T-helper 1 cell treated with Interleukin-12 subunit alpha and Interleukin-12 subunit beta and Interleukin-4 antibody, amounts not matched to agents 30 μg/mL and 1 μg/mL, for 36 hours (primary cell): Measurements from ENCODE around the gene DIP2C.

Source experiments
- H3K27ac Mint-ChIP-seq: one replicate; pipeline ENCODE4 v1.8.0; 2021; ENCODE audit warnings: mild to moderate bottlenecking, mixed read lengths
- H3K27me3 Mint-ChIP-seq: one replicate; pipeline ENCODE4 v1.8.0; 2021; ENCODE audit warnings: low read depth, mixed read lengths
- H3K36me3 Mint-ChIP-seq: one replicate; pipeline ENCODE4 v1.8.0; 2021; ENCODE audit warnings: low read depth, mixed read lengths
- H3K4me1 Mint-ChIP-seq: one replicate; pipeline ENCODE4 v1.8.0; 2021; ENCODE audit warnings: low read depth, mixed read lengths
- H3K4me3 Mint-ChIP-seq: one replicate; pipeline ENCODE4 v1.8.0; 2021; ENCODE audit warnings: mild to moderate bottlenecking, moderate library complexity, mixed read lengths
- H3K9me3 Mint-ChIP-seq: one replicate; pipeline ENCODE4 v1.8.0; 2021; ENCODE audit warnings: mixed read lengths

The DIP2C gene

DNA sequence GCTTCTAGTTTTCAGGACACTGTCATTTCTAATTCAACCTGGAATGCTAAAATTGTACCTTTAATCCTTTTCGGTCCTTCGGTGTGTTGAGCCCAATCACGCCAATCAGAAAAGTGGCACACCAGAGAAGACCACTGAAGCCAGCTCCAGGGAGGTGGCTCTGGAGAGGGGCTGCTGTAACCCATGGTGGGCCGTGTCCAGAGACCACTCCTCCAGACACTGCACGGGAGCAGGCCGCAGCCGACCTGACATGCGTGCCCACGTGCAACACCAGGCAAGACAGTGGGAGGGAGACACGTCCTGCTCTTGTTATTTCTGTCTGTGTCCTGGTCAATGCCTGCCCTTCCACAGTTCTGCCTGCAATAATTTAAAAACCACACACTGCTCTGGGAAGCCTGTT lies 308.1 kb downstream of the DIP2C start:
- Mint-ChIP-seq H3K27ac (no peak overlapping the region), H3K4me3 (no peak overlapping the region), H3K9me3 (peaks cover 3% of the 10 kb centered on the region), H3K4me1 (peaks cover 7% of the 10 kb centered on the region), H3K36me3 (peaks cover 4% of the 10 kb centered on the region), H3K27me3 (peaks cover 11% of the 10 kb centered on the region)

DNA sequence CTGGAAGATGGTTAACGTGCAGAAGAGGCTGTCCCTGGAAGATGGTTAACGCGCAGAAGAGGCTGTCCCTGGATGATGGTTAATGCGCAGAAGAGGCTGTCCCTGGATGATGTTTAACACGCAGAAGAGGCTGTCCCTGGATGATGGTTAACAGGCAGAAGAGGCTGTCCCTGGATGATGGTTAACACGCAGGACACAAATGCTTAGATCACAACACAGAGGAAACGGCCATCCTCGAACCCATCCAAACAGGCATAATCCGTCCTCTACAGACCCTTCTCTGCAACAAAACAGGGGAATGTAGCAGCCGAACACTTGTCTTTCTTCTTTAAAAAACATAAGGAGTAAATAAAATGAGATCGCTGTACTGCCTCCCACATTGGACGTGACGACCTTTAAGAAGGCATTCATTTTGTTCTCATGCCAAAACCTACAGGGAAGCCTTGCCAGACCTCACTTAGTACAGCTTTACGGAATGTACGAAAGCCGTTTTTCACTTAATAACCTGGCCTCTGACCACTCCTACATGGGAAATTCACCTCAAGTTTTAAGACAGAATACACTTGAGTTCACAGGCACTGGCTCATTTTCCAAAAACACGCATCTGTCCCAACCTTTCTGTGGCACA lies 309.0 kb downstream of the DIP2C start:
- peaks cover 11% of the 10 kb centered on the region for H3K27me3 Mint-ChIP-seq
- peaks cover 7% of the 10 kb centered on the region for H3K4me1 Mint-ChIP-seq
- peaks cover 3% of the 10 kb centered on the region for H3K9me3 Mint-ChIP-seq
- peaks cover 4% of the 10 kb centered on the region for H3K36me3 Mint-ChIP-seq
- H3K4me3 Mint-ChIP-seq = no peak overlapping the region
- no peak overlapping the region for H3K27ac Mint-ChIP-seq

DNA sequence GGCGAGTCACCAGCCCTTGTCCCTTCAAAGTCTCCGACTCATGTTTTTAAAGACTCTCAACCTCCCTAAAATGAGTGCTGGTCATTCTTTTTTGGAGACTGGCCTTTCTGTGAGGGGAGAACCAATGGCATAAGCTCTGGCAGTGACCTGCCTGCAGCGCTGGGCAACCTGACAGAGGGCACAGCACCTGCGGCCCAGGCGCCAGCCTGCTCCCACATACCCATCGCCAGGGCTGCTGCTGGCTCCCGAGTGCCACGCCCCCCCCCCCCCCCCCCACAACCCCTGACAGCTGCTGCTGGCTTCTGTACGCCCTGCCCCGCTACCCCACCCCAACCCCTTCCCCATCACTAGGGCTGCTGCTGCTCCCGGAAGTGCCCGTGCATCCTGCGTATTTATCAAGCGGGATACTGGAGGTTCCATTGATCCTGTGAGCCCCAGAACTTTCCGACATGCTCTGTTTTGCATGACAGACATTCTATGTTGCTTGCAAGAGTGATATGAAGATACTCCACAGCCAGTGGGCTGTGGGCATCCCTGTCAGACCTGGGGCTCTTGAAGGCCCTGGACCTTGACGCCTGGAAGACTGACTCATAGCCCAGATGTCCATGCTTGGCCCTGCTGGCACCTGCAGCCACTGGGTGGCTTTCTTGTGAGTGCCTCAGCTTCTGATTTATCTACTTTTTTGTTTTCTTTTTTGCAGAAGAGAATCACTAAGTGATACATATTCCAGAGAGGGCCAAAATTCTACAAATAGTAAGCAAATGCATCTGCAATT lies 310.4 kb downstream of the DIP2C start:
- H3K9me3 Mint-ChIP-seq = peaks cover 3% of the 10 kb centered on the region
- H3K27me3 Mint-ChIP-seq = peaks cover 11% of the 10 kb centered on the region
- peaks cover 4% of the 10 kb centered on the region for H3K36me3 Mint-ChIP-seq
- H3K4me1 Mint-ChIP-seq = peaks cover 7% of the 10 kb centered on the region
- H3K27ac Mint-ChIP-seq = no peak overlapping the region
- H3K4me3 Mint-ChIP-seq = no peak overlapping the region

DNA sequence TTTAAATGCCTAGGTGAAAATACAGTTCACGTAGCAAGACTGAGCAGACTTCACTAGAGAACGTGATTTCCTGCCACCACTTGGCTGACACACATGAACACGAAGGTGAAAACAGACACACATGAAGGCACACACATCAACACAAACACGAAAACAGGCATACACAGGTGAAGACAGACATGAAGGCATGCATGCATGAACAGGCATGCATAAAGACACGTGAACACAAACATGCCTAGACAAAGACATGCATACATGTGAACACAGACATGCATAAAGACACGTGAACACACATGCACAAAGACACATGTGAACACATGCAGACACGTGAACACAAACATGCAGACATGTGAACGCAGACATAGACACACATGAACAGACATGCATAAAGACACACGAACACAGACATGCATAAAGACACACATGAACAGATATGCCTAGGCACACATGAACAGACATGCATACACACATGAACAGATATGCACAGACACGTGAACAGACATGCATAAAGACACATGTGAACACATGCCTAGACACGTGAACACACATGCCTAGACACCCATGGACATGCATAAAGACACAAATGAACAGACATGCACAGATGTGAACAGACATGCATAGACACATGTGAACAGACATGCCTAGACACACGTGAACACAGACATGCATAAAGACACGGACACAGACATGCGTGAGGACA lies 311.1 kb downstream of the DIP2C start:
- Mint-ChIP-seq H3K27me3 (peaks cover 11% of the 10 kb centered on the region), H3K4me3 (no peak overlapping the region), H3K4me1 (peaks cover 7% of the 10 kb centered on the region), H3K9me3 (peaks cover 3% of the 10 kb centered on the region), H3K36me3 (peaks cover 4% of the 10 kb centered on the region), H3K27ac (no peak overlapping the region)

DNA sequence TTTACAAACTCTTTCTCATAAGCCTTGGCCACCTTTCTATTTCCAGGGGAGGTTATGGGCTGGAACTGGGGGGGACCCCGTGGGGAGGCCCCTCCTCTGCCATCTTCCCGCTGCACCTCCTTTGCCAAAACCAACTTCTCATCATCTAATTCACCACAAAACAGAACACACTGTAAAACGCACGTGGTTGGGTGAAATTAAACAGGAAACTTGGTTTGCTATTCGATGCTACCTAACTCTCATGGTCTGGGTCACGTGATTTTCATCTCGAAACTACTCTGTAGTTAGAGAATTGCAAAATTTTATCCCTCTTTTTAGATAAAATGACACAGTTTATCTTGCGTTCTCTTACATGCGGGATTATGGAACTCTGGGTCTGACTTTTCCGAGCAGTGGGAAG lies 312.2 kb downstream of the DIP2C start:
- H3K27ac Mint-ChIP-seq = no peak overlapping the region
- peaks cover 11% of the 10 kb centered on the region for H3K27me3 Mint-ChIP-seq
- H3K4me1 Mint-ChIP-seq = peaks cover 7% of the 10 kb centered on the region
- no peak overlapping the region for H3K4me3 Mint-ChIP-seq
- peaks cover 3% of the 10 kb centered on the region for H3K9me3 Mint-ChIP-seq
- peaks cover 4% of the 10 kb centered on the region for H3K36me3 Mint-ChIP-seq

DNA sequence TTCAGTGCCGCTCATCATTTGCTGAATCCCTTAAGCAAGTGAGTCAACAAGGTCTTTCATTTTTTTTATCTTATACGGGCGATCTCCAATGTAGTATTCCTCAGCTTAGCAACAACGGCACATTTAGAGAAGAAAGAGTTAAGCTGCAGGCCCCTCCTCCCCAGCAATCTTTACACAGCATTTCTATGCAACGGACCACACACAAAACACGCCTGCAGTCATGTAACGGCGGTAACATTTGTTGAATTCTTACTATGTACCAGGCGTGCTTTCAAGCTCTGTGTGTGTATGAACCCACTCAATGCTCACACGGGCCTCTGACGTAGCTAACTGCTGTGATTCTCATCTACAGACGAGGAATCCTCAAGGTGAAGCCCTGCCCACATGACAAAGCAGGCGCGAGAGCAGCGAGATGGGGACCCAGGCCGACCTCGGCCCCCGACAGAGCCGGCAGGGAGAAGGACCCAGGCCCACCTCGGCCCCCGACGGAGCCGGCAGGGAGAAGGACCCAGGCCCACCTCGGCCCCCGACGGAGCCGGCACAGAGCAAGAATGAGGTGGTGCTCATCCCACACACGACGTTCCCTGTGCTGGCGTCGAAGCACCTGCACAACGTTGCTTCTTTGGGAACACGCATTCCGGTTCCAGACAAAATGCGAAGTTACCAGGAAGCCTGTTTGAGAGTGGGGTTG lies 313.5 kb downstream of the DIP2C start:
- Mint-ChIP-seq H3K4me3 (no peak overlapping the region), H3K27ac (no peak overlapping the region), H3K4me1 (no peaks in the 10 kb centered on the region), H3K9me3 (no peaks in the 10 kb centered on the region), H3K36me3 (no peaks in the 10 kb centered on the region), H3K27me3 (peaks cover 7% of the 10 kb centered on the region)

DNA sequence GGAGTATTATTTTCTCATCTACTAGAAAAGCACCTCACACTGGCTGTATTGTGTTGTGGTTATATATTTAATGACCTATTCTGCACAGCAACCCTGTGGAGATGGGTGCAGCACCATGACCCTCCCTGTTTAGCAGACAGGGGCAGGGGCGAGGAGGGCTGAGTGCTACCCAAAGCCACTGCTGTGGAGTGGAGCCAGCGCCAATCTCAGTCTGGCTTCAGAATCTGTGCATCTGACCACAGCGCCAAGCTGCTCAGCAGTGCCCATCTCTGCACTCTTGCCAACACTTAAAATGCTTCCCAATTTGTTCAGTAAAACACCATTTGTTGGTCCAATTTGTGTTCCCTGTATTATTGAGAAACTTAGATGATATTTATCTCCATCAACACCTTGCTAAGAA lies 315.1 kb downstream of the DIP2C start:
- Mint-ChIP-seq H3K36me3 (no peaks in the 10 kb centered on the region), H3K9me3 (no peaks in the 10 kb centered on the region), H3K27me3 (no peaks in the 10 kb centered on the region), H3K4me1 (no peaks in the 10 kb centered on the region), H3K4me3 (no peak overlapping the region), H3K27ac (no peak overlapping the region)

DNA sequence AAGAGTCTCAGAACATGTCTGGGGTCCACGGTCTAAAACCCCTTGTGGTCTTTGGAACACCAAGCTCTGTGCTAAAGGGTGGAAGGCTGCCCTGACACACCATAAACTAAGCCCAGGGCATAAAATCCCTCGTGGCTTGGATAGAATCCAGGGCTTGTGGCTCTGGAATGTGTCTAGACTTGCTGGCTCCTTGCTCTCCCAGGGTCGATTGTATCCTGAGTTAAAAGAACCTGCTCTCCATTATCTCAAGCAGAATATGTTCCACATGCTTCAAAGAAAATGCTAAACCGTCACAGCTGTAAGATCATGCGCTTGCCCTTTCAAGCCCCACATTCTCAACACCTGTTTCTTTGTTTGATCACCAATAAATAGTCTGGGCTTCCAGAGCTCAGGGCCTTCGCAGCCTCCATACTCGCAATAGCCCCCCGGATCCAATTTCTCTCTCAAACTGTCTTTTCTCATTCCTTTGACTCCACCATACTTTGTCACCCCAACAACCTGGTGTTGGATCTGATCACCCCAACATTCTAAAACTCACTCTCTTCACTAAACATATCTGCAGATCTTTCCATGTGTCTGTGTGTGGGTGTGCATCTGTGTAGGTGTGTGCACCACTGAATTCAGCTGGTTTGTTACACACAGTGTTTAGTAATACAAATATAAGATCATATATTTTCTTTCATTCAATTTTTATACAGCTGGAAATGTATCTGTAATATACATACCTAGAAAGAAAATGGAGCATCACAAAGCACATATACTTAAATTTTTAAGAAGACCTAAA lies 315.8 kb downstream of the DIP2C start:
- Mint-ChIP-seq H3K4me3 (no peak overlapping the region), H3K36me3 (no peaks in the 10 kb centered on the region), H3K27me3 (no peaks in the 10 kb centered on the region), H3K9me3 (no peaks in the 10 kb centered on the region), H3K27ac (no peak overlapping the region), H3K4me1 (no peaks in the 10 kb centered on the region)

DNA sequence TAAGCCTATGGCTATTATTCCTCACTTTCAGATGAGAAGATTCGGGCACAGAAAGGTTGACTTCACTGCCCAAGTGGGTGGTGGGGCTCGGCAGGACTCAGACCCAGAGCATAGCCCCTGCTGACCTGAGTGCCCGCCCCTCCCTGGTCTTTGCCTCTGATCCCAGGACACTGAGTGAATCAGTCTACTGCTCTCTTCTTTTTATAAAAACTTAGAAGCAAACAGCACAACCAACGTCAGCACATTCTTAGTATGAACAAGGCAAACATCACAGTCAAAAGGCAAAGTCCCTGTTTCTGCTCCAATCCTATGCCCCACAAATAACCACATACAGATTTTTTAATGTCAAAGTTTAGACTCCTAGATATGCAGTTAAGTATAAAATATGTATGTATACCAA lies 316.5 kb downstream of the DIP2C start:
- Mint-ChIP-seq H3K4me3 (no peak overlapping the region), H3K27me3 (no peaks in the 10 kb centered on the region), H3K36me3 (no peaks in the 10 kb centered on the region), H3K9me3 (no peaks in the 10 kb centered on the region), H3K27ac (no peak overlapping the region), H3K4me1 (no peaks in the 10 kb centered on the region)

DNA sequence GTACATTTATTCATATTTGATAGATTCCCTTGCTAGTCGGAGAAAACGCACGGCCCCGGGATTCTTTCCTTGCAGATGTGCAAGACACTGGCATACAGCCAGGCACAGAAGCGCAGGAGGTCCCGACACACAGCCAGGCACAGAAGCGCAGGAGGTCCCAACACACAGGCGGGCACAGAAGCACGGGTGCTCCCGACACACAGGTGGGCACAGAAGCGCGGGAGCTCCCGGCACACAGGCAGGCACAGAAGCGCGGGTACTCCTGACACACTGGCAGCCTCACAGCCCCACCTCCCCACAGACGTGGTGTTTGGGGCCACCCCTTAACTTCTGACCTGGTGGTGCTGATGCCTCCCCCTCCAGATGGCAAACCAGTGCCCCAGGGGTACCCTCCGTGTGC lies 316.9 kb downstream of the DIP2C start:
- Mint-ChIP-seq H3K4me1 (no peaks in the 10 kb centered on the region), H3K27me3 (no peaks in the 10 kb centered on the region), H3K27ac (no peak overlapping the region)

DNA sequence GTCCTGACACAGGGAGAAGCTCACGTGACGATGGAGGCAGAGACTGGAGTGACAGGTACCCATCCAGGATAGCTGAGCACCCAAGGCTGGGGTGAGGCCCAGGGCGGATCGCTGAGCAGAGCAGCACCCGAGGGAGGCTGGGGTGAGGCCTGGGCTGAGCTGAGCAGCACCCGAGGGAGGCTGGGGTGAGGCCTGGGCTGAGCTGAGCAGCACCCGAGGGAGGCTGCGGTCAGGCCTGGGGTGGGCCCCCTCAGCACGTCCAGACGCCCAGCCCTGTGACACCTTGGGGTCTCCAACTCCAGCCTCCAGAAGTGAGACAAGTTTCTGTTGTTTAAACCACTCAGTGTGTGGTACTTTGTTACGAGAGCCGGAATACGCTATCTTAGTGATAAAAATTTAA lies 318.0 kb downstream of the DIP2C start:
- no peak overlapping the region for H3K27ac Mint-ChIP-seq

More for the DNA sequence above, 316.9 kb downstream of the DIP2C start:
- Mint-ChIP-seq H3K36me3 (no peaks in the 10 kb centered on the region), H3K9me3 (no peaks in the 10 kb centered on the region), H3K4me3 (no peak overlapping the region)

DNA sequence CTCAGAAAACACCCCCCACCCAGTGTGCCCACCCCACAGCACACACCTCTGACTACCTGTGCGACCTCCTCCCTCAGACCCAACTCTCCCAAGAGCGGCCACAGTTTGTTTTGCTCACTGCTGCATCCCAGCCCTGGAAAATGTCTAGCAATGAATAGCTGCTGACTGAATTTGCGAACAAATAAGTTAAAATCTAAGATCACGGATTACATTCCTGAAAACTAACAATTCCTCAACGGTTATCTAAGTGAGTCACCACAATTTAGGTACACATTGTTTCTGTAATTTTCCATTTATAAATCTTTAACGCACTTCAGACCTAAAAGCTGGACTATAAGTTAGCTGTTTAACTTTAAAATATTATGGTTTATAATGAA lies 319.0 kb downstream of the DIP2C start:
- Mint-ChIP-seq H3K27ac (no peak overlapping the region), H3K36me3 (no peaks in the 10 kb centered on the region), H3K9me3 (no peaks in the 10 kb centered on the region), H3K27me3 (no peaks in the 10 kb centered on the region), H3K4me1 (no peaks in the 10 kb centered on the region), H3K4me3 (no peak overlapping the region)

More for the DNA sequence above, 318.0 kb downstream of the DIP2C start:
- H3K4me3 Mint-ChIP-seq = no peak overlapping the region
- H3K4me1 Mint-ChIP-seq = no peaks in the 10 kb centered on the region
- no peaks in the 10 kb centered on the region for H3K27me3 Mint-ChIP-seq
- H3K9me3 Mint-ChIP-seq = no peaks in the 10 kb centered on the region
- no peaks in the 10 kb centered on the region for H3K36me3 Mint-ChIP-seq

DNA sequence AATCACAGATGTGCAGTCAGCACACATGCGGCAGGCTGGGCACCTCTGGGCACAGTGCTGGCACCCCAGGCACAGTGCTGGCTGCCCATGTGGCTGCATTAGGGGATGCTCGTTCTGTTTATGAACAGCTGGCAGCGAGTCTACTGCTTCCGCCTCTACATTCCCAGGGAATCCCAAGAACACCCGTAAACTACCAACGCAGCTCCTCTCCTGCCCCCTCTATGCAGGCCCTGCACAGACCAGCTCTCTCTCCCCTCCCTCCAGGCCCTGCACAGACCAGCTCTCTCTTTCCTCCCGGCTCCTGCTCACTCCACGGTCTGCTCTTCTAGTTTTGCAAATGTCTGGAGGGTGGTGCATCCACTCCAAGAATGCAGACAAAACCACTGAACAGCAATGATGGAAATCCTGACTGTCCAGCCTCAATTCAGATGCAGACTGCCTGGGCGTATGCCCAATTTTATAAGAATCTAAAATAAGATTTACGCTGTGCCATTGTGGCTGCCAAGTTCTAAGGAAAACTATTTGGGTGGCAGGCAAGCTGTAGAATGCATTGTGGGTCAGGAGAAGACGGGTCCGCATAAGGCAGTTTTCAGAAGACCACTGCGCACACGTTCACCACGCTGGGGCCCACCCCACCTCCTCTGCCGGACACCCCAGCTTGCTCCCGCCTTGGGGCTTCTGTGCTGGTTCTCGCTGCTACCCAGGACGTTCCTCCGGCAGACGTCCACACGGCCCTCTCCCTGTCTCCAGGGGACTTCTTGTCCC lies 319.6 kb downstream of the DIP2C start:
- no peaks in the 10 kb centered on the region for H3K36me3 Mint-ChIP-seq
- H3K9me3 Mint-ChIP-seq = no peaks in the 10 kb centered on the region
- no peaks in the 10 kb centered on the region for H3K4me1 Mint-ChIP-seq
- no peaks in the 10 kb centered on the region for H3K27me3 Mint-ChIP-seq
- no peak overlapping the region for H3K27ac Mint-ChIP-seq
- H3K4me3 Mint-ChIP-seq = no peak overlapping the region
